Activated CD8-positive, alpha-beta memory T cell treated with anti-CD3 and anti-CD28 coated beads for 1 hour (primary cell): ENCODE data around the gene KCTD1.

Source experiments
- DNase-seq, 2 donors: peaks; one replicate each; pipeline ENCODE4 v3.0.0-alpha.2; 2020; ENCODE audit warnings: low read depth in 1 of 2; ENCODE audit errors: extremely low read depth in 1 of 2

The KCTD1 gene

DNA sequence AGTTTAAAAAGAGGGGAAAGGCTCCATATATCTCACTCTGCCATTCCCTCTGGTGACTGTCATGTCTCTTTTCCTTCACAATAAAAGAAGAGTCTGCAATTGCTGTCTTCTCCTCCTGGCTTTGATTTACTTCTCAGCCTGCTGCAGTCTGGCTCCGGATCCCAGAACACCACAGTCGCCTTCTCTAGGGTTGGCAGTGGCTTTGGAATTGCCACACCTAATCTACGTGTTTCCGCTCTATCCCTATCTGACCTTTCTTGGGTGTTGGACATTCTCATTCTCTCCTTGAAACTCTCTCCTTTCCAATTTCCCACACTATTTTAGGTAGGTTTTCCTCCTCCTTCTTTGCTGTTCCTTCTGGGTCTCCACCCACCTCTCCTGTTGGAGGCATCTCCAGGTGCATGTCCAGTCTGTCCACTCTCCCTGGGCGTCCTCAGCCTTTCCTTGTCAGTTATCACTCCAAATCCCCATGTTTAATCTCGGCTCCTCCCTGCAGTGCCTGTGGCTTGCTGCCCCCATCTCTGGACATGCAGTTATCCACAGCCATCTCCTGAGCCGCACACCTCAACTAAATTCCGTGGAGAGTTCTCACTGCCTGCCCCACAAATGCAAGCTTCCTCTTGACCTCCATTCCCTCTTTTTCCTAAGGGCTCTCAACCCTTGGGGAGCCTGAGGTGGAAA lies 112.8 kb downstream of the KCTD1 start:
- DNase-seq, result no peak

DNA sequence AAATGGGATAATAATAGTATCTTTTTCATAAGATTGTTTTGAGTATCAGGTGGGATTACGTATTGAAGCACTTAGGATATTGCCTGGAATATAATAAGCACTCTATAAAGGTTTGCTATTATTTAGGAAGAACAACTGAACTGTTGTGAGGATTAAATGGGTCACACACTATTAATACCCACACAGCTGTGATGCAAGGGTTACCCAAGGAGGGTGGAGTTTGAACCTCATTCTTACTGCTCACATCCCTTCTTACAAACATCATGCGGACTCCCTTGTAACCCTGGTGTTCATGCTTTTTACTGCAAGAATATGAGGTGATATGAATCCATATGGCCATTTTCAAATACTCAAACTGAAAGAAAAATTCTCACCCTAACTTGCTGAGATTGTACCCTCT lies 113.5 kb downstream of the KCTD1 start:
- DNase-seq, result no peak

DNA sequence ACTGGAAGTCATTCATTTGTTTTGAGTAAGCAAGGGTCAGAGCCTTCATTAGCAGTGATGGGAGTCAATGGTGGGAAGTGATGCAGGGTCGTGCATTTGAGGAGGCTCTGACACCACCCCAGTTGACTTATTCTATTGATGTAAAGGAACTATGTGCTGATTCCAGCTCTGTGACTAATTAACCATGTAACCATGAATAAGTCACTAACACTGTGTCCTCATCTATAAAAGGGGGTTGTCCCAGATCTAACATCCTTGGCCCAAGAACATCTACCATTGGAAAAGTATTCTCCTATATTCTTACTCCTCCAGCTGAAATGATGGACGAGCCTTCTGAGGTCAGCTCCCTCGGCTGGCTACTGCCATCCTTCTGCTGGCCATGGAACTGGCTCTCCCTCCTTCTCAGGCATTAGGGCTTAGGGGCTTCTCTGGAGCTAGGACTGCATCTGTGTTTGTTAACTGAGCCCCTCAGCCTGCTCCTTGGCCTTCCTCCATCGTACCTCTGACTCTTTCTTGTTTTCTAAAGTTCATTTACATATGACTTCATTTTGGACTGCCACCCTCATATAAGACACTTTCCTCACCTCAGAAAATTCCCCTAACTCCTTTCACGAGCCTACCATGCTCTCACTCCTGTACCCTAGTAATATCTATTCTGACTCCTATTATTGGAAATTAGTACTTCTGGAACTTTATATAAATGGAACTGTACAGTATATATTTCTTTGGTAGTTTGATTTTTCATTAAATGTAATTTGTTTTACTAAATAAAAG lies 115.5 kb downstream of the KCTD1 start:
- DNase-seq, result no peak

DNA sequence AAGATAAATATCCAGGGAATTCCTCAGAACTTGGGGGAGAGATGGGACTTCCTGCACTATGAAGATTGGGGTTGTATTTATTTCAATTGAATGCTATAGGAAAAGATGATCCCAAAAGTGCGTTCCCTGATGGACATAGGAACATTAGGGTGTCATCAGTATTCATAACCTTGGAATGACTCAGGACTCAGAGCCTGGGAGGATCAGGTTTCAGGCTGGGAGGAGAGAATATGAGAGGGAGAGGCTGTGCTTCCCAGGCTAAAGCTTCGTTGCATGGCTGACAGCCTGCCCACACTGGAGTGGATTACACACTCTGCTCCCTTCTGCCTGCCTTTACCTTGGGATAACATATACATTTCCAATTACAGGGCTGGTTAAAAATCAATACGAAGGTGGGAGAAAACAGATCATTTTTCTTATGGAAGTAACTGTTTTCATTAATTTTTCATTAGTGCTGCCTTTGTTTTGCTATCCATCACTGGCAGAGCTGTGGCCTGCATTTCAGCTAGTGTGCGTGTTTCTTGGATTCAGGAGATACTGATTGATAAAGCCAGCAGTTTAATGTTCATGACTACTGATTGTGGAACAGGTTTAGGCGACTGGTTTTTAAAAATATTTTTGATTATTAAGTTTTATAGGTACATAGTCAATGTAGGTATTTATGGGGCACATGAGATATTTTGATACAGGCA lies 118.7 kb downstream of the KCTD1 start:
- DNase-seq, result no peak

DNA sequence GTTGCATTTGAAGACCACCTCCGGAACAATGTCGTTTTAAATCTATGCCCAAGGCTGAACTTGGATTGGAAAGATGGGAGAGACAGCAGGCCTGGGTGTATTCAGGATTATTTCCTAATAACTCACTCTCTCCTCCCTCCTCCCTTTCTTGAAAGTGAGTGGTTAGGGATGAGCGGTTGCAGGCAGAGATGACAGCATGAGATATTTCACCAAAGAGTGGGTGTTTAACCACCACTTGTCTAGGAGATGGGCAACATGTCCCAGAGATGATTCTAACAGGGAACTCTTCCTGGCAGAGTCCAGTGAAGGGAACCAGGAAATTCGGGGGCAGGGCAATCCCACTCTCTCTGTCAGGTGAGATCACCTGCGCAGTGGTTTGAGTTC lies 123.2 kb downstream of the KCTD1 start:
- DNase-seq, result no peak

DNA sequence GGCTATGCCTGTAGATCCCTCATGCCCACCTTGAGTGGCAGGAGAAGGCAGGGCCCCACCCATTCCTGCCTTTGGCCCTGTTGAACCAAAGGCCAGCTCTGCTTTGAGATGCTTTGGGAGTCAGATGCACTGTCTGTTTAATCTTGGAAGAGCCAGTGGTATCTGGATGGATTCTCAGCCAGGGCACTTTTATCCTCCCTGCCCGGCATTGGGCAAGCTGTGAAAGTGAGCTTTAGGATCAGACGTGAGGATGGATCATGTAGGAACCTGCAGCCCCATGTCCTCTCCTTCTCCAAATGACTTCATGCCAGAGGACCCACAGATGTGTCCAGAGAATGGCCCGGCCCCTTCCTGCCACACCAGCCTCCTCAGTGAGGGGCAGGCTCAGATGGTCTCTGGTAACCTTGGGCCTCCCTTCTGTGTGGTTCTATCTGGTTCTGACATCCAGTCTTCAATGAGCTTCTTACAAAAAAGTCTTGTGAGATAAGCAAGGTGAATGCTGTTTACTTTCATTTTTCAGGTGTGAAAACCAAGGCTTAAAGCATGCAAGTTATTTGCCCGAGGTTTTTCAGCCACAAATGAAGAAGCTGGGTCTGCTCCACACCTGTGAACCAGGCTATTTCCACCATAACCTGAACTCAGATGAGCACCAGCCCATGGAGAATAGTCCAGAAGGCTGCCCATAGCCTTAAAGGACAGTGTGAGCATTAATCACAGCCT lies 123.8 kb downstream of the KCTD1 start:
- no peak for DNase-seq

DNA sequence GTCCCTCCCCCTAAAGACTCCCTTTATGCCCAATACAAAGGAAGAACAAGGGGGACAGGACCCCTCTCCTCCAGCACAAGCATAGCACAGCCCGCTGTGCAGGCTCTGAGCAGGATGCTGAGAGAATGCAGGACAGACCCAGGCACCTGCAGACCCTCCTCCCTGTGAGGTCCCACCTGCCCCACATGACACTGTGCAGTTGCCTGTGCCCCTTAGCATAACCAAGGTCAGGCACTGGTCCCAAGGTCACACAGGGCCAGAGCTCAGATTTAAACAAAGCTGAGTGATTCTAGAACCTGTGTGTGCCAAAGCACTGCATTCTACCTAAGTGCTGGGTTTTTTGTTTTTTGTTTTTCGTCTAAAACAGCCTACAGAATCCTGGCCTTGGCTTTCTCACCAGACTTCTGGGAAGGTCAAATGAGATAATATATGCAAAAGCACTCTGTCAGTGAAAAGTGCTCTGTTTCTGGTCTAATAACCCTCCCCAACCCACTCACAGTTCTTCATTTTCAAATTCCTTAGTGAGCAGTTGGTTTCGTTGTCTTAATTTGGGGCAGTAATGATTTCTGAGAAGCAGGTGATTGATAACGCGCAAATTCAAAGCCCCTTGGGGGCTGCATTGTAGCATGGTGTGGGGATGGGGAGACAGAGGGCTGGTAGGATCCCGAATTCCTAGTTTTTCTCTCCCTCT lies 125.7 kb downstream of the KCTD1 start:
- DNase-seq, result no peak

DNA sequence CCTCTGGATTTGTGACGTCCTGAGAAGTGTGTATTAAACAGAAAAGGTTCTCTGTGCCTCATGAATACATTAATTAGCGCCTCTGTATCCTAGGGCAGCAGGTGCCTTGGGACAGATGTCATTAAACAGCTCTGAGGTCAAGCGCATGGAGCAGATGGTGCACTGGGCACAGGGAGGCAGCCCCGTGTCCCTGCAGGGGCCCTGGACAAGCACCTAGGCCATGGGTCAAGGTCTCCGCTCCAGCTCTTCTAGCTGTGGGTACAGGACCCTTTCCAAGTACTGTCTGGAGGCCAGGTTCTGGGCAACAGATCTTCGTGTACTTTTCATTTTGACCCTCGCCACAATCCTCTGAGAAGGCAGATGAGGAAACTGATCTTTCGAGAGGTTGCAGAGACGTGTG lies 126.4 kb downstream of the KCTD1 start:
- DNase-seq, result no peak

DNA sequence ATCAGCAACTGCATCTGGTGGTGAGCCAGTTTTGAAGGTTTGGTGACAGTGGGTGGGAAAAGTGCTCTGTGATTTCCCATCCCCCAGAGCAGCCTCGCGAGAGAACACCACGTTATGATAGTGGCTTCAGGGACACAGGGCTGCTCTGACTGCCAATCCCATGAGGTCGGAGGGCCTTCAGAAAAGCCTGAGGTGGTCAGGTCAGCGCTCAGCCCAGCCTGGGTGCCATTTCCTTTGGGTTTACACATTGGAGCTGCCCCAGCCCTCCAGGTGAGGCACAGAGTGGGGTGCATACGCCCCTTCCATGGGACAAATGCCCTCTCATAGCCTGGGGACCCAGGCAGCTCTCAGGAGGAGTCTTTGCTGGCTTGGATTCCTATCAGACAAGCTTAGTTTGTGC lies 126.8 kb downstream of the KCTD1 start:
- DNase-seq, result no peak

DNA sequence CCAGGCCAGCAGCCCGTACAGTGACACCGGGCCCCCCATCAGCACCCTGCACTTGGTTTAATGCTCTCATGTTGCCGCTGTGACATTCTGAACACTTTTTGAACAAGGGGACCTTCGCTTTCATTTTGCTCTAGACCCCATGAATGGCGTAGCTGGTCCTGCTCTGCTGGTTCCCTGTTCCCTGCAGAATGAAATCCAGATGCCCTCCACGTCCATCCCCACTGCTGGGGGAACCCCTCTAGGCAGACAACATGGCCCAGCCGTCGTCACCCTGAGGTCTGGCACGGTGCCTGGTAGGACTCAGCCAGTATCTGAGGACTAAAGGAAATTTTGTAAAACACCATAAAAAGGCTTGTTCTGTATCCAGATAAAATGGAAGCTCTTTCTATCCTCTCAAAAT lies 128.6 kb downstream of the KCTD1 start:
- no peak for DNase-seq

DNA sequence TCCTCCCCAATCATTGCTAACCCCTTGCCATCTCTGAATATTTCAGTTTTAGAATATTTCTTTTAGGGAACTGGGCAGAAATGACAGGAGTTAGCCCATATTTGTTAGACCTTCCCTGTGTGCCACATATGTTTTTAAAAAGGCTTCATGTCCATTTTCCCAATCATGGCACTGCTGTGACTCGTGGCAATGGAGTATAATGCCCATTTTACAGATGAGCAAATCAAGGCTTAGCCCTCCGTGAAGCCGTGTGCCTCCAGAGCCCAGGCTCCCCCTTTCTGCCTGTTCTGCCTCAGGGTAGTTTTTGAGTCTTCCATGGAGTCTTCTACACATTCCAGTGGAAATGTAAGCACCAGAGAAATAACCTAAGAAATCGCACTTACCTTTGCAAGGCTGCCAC lies 130.1 kb downstream of the KCTD1 start:
- DNase-seq, result no peak

DNA sequence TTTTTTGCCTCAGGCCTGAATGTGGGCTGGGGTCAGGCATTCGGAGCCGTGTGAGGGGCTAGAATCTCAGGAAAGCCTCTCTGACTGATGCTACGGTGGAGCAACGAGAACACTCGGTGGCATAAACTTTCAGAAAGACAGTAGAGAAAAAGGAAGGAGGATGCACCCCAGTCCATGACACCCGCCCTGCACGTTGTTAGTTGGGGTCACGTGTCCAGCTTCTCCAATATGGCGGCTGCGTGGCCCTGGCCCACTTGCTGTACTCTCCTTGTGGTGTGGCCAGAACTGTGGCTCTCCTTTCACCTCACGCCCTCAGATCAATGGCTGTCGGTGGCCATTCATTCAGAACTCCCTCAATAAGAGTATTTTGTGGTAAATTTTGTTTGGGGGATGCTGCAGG lies 131.2 kb downstream of the KCTD1 start:
- DNase-seq, result no peak

DNA sequence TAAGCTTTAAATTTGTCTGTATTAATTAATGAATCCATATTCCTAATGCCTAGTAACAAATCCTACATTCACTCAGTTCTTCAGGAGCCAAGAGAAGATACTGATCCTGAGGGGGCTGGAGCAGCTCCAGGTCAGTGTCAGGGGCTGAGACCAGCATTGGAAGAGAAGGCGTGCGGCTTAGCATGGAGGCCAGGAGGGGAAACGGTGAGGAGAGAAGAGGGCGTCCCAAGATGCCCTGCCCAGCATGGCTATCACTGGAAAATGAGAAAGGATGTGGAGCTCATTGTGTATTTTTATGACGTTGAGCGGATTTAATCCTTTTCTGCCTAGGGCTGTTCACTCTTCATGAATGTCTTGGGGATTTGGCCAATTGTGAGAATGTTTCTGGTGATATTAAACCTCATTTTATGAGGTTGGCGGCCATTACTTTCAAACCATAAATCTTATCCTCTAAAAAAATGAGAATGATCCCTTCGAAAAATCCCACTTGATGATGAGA lies 131.7 kb downstream of the KCTD1 start:
- no peak for DNase-seq

DNA sequence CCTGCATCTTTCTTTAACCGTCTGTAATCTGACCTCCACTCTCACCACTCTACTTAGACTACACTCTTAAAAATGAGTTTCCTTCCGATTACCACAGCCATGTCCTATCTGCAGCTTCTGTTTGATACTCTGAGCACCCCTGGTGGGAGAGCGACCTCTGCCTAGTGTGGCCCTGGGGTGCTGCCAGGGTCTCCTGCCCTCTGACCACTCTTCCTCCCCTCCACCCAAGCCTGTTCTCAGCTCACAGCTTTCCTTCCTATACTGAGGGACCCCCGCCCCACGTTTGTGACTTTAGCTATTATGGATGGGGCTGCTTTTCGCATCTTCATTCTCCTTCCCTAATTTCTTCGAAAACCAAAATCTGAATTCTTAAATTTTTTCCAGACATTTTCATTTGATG lies 132.7 kb downstream of the KCTD1 start:
- no peak for DNase-seq

DNA sequence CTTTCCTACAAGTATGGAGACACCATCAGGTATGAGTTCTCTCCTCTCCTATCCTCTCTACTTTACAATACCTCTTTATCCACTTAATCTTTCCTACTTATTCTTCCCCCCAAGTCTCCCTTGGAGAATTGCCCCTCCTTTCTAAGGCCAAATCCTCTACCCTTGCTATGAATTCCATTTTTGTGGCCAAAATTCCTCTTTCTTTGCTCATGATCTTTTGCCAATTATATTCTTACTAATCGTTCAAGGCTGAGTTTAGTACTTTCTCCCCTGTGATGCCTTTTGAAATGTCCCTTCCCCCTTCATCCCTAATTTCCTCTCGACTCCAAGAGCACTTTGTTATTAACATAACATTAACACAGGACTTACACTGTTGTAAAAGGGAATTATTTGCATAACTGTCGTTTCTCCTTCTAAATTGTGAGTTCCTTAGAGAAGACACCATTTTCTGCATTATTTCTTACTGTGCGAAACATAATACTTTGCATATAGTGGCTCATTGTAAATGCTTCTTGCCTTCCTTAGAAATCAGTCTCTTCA lies 133.4 kb downstream of the KCTD1 start:
- DNase-seq, result no peak

DNA sequence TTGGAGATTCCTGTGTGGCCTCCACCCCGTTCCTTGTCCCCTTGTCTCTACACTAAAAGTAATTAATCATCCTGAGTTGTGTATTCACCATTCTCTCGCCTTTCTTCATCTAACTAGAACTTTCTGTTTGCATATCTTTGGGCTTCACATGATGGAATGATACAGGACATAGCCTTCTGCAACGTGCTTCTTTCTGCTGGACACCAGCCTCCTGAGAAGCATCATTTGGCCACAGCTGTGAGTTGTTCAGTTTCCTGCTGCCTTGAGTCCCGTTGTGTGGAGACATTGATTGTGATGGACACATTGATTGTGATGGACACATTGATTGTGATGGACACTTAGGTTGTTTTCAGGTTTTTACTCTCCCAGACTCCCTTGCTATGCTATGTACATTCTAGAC lies 139.3 kb downstream of the KCTD1 start:
- DNase-seq, result no peak

DNA sequence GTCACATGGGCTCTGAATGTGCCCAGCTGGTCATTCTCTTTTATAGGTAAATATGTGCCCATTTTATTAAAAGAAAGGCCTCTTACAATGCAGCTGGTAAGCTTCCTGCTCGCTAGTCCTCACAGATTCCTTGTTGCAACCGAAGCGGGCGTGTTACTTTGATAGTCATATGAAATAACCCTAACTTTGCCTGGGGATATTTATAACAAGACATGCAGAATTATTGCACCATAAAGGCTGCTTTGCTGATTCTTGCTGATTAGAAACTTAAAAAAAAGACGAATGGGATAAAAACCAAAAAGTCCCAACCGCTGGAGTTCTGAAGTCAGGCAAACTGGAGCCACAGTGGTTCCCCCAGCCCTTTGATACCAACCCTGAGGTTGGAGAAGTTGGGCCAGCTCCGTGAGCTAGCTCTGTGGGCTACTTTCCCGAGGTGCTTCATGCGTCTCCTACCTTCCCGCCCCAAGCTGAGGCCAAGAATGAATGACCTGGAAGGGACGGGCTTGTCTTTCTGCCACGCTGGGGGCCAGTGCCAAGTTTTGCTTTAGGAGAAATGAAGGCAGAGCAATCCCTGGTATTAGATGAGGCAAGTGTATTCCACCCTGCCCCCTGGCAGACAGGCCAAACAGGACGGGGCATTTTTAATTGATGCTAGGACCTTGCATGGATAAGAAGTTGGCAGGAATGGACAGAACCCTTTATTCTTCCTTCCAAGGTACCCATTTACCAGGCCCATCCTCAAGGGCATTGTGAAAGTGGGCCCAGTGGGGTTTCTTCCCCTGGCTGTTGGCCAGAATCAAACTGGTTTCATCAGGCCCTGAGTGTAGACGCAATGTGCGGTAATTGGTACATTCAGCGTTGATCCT lies 140.4 kb downstream of the KCTD1 start:
- DNase-seq, result no peak

DNA sequence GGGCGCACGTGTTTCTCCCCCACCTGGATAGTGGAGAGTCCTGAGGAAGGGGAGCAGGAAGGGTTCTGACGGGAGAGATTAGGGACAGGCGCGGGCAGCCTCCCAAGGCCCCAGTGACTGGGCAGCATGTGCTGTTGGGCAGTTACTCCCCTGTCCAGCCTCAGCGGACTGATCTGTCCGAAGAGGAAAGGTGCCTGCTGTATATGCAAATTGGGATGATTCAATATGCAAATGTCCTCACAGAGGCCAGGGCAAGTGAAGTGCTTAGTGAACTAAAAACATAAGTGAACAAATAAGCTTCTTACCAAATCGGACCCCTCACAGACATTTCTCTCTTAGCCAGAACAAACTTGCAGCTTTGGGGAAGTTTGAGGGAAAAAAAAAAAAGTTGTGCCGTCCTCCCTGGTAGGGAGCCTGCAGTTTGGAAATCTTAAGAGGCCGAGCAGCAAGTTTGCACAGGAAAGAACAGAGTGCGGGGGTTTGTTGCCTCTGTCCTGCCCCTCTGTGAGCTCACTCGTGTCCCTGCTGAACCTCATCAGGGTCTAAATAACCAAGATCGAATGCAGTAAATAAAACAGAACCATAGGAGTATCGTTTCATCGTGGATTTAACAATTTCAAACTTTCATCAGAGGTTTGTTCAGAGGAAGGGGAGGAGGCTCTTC lies 141.4 kb downstream of the KCTD1 start:
- no peak for DNase-seq

DNA sequence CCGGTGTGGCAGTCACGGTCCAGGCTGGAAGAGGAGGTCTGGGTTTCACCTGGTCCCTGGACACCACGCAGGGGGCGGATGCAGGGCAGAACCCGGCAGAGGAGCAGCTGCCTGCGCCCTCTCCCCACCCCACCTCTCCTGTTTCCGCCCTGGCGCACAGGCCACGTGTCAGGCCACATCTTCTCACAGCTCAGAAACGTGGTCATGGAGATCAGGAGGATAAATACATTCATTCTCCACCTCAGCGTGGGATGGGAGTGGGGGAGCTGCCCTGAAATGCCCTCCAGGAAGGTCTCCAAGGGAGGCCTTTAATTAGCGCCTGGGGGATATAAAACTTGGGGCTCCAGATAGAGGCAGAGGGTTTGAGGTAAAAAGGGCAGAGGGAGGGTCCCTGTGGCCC lies 142.0 kb downstream of the KCTD1 start:
- no peak for DNase-seq
